Measurements from ENCODE around the gene GGACT.
"Not testable (repeated sequence)": the region's sequence is repeated elsewhere in the genome, so short reads cannot be mapped to it uniquely, and the experiment has no call there.

GGACT gene

DNA sequence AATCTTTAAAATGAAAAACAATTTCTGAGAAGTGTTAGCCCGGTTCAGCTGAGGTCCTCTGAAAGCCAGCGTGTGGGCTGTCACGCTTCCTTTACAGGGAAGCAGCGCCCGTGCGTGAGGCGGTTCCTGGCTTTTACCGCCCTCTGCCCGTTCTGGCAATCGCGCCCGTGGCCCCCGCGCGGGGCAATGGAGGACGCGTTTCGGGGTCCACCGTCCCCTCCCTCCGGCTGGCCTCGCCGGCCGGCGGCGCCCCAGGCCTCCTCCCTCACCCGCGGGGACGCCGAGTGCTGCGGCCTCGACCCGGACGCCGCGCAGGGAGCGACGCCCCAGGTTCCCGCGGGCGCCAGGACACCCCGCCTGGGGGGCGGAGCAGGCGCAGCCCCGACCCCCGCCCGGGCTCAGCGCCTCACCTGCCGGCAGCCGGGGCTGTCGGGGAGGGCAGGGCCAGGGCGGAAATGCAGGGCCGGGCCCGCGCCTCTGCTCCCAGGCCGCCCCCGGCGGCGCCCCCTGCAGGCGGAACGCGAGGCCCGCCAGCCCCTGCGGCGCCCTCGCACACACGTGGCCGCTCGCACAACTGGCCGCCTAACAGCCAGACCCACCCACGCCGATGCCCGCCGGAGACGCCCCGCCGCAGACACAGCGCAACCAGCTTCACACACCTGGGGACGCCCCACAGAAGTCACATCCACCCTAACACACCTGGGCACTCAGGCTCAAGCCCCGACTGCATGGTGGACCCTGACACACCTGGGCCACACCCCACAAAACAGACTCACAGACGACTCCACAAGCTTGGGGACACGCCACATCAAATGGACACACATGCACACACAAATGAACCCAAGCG is at the start of gene GGACT:
GGACT (minus strand) TSS at position 459 of the 847 bp plus-strand sequence. CDS start 56,198 bp downstream, outside the sequence.
- Mint-ChIP-seq H3K27me3 (no peaks in the 10 kb centered on the region), H3K9me3 (no peaks in the 10 kb centered on the region), H3K36me3 (ENCODE audit: insufficient read depth) (no peaks in the 10 kb centered on the region), H3K27ac (ENCODE audit: low read depth) (peak within 1 kb of the TSS; percentile 95), H3K4me3 (peak within 1 kb of the TSS; percentile 87), H3K4me1 (peaks cover 24% of the 10 kb centered on the region)
- ATAC-seq (replicated peaks; ENCODE audit: extremely low read depth, poor library complexity, severe bottlenecking) = peak; percentile 93
- DNase-seq (ENCODE audit: low spot score in 2 of 2) = peak; percentile 64 to 77

GRCh38 chr13:100637796-100638195 is 49.2 kb upstream of the GGACT start:
- ATAC-seq (replicated peaks; ENCODE audit: extremely low read depth, poor library complexity, severe bottlenecking) (no peak), DNase-seq (ENCODE audit: low spot score in 2 of 2) (no peak)
- peaks cover 23% of the 10 kb centered on the region for H3K36me3 Mint-ChIP-seq (ENCODE audit: insufficient read depth)
- no peaks in the 10 kb centered on the region for H3K27me3 Mint-ChIP-seq
- no peaks in the 10 kb centered on the region for H3K9me3 Mint-ChIP-seq
- H3K4me1 Mint-ChIP-seq = no peaks in the 10 kb centered on the region
- no peak overlapping the region for H3K27ac Mint-ChIP-seq (ENCODE audit: low read depth)
- H3K4me3 Mint-ChIP-seq = no peak overlapping the region

- Mint-ChIP-seq H3K4me3 (no peak overlapping the region), H3K36me3 (ENCODE audit: insufficient read depth) (peaks cover 23% of the 10 kb centered on the region), H3K9me3 (no peaks in the 10 kb centered on the region), H3K27me3 (no peaks in the 10 kb centered on the region), H3K27ac (ENCODE audit: low read depth) (no peak overlapping the region), H3K4me1 (no peaks in the 10 kb centered on the region)
- ATAC-seq (replicated peaks; ENCODE audit: extremely low read depth, poor library complexity, severe bottlenecking) (no peak), DNase-seq (ENCODE audit: low spot score in 2 of 2) (no peak)
Measured at GRCh38 chr13:100637380-100637779, 48.8 kb upstream of the GGACT start.

DNA sequence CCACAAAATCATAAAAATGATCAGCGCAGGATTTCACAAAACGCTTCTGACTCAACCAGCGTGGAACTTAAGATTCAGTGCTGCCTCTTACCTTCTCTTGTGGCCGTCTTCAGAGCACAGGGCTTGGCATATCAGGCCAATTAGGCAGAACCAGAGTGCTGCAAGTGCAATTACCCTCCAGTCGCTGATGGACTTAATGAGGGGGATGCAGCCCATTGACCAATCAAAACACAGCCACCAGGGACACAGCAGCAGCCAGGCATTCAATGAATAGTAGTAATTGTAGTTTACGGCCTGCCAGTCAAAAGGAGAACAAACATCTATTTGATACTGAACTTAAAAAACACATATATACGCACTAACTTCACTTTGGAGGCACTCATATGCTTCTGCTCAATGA is 47.9 kb upstream of the GGACT start:
- no peaks in the 10 kb centered on the region for H3K9me3 Mint-ChIP-seq
- peaks cover 19% of the 10 kb centered on the region for H3K36me3 Mint-ChIP-seq (ENCODE audit: insufficient read depth)
- DNase-seq (ENCODE audit: low spot score in 2 of 2) (no peak), ATAC-seq (replicated peaks; ENCODE audit: extremely low read depth, poor library complexity, severe bottlenecking) (no peak)
- no peaks in the 10 kb centered on the region for H3K4me1 Mint-ChIP-seq
- H3K27ac Mint-ChIP-seq (ENCODE audit: low read depth) = no peak overlapping the region
- H3K27me3 Mint-ChIP-seq = no peaks in the 10 kb centered on the region
- no peak overlapping the region for H3K4me3 Mint-ChIP-seq

DNA sequence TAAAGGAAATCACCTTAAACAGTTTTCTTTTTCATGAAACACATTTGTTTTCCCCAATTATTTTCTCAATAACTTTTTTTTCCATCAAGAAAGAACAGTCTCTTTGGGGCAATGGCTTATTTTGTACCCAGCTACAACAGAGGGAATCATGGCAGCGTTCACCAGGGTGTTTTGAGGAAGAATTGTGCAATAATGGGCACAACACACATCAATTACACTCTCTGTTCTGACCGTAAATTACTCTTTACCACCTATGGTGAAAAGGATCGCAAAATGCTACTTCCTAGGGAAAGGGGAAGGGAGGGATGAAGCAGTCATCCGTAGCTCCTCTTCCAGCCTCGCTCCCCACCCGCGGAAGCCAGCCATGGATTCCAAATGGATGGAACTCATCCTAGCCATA is 47.4 kb upstream of the GGACT start:
- Mint-ChIP-seq H3K4me1 (no peaks in the 10 kb centered on the region), H3K36me3 (ENCODE audit: insufficient read depth) (peaks cover 16% of the 10 kb centered on the region), H3K9me3 (no peaks in the 10 kb centered on the region), H3K4me3 (no peak overlapping the region), H3K27ac (ENCODE audit: low read depth) (no peak overlapping the region), H3K27me3 (no peaks in the 10 kb centered on the region)
- DNase-seq (ENCODE audit: low spot score in 2 of 2) = no peak
- ATAC-seq (replicated peaks; ENCODE audit: extremely low read depth, poor library complexity, severe bottlenecking) = no peak

DNA sequence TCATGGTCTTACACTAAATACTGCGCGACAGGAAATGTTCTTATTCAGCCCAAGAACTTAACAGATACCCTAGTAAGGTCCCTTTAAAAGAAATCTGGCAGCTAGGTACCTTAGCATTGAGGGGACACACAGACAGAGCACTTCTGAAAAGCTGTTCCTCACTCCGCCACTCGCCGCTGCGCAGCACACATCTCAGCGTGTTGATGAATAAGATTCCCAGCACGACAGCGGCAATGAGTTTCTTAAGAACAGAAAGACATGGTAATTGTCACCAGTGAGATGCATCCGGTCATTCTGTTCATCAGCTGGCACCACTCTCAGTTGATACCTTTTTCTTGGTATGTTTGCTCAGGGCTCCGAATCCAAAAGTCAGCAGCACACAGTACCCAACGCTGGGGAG is 46.1 kb upstream of the GGACT start:
- Mint-ChIP-seq H3K27ac (ENCODE audit: low read depth) (no peak overlapping the region), H3K36me3 (ENCODE audit: insufficient read depth) (peaks cover 16% of the 10 kb centered on the region), H3K4me3 (no peak overlapping the region), H3K27me3 (no peaks in the 10 kb centered on the region), H3K4me1 (no peaks in the 10 kb centered on the region), H3K9me3 (no peaks in the 10 kb centered on the region)
- no peak for DNase-seq (ENCODE audit: low spot score in 2 of 2)
- ATAC-seq (replicated peaks; ENCODE audit: extremely low read depth, poor library complexity, severe bottlenecking) = no peak

- Mint-ChIP-seq H3K4me3 (no peak overlapping the region), H3K27ac (ENCODE audit: low read depth) (peak overlapping the region; percentile 22), H3K36me3 (ENCODE audit: insufficient read depth) (peaks cover 20% of the 10 kb centered on the region), H3K4me1 (no peaks in the 10 kb centered on the region), H3K9me3 (no peaks in the 10 kb centered on the region), H3K27me3 (no peaks in the 10 kb centered on the region)
- ATAC-seq (replicated peaks; ENCODE audit: extremely low read depth, poor library complexity, severe bottlenecking) (no peak), DNase-seq (ENCODE audit: low spot score in 2 of 2) (no peak)
Measured at GRCh38 chr13:100633461-100633860, 44.9 kb upstream of the GGACT start.

DNA sequence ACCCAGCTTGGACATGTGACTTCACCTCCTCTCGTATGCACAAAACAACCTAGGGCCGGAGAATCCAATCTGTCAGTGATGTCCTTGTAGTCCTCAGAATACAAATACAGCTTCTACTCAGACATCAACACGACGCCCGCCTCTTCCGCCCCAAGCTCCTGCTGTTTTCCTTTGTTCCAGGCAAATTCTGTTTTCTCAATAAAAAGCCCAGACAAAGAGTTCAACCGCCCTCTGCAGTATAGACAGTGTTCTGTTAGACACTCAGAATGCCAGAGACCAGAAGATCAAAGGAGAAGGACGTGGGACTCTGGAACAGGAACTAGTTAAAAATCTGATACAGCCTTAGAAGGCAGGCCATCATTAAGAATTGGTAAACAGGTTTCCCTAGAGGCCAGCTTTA is 42.0 kb upstream of the GGACT start:
- no peak for ATAC-seq (replicated peaks; ENCODE audit: extremely low read depth, poor library complexity, severe bottlenecking)
- peaks cover 23% of the 10 kb centered on the region for H3K36me3 Mint-ChIP-seq (ENCODE audit: insufficient read depth)
- H3K4me1 Mint-ChIP-seq = no peaks in the 10 kb centered on the region
- no peak overlapping the region for H3K27ac Mint-ChIP-seq (ENCODE audit: low read depth)
- H3K27me3 Mint-ChIP-seq = no peaks in the 10 kb centered on the region
- no peak overlapping the region for H3K4me3 Mint-ChIP-seq
- DNase-seq (ENCODE audit: low spot score in 2 of 2) = no peak
- H3K9me3 Mint-ChIP-seq = no peaks in the 10 kb centered on the region

DNA sequence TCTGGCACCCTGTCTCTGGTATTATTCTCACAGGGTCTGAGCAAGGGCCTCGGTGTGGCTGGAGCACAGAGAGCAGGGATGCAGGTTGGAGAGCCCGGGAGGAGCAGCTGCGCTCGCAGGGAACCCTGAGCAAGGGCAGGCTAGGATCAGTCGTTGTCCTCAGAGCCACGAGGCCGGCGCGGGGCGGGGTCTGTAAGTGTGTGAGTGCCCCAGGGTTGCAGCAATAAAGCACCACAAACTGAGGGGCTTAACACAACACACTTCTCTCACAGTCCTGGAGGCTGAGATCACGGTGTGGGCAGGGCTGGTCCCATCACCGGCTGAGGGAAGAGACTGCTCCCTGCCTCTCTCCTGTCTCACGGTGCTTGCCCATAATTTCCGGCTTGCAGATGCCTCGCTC is 38.5 kb upstream of the GGACT start:
- Mint-ChIP-seq H3K27ac (ENCODE audit: low read depth) (no peak overlapping the region), H3K4me1 (no peaks in the 10 kb centered on the region), H3K27me3 (no peaks in the 10 kb centered on the region), H3K36me3 (ENCODE audit: insufficient read depth) (peaks cover 27% of the 10 kb centered on the region), H3K9me3 (no peaks in the 10 kb centered on the region), H3K4me3 (no peak overlapping the region)
- ATAC-seq (replicated peaks; ENCODE audit: extremely low read depth, poor library complexity, severe bottlenecking) = no peak
- DNase-seq (ENCODE audit: low spot score in 2 of 2) = no peak

- no peak for DNase-seq (ENCODE audit: low spot score in 2 of 2)
Measured at GRCh38 chr13:100625447-100625846, 36.9 kb upstream of the GGACT start.

DNA sequence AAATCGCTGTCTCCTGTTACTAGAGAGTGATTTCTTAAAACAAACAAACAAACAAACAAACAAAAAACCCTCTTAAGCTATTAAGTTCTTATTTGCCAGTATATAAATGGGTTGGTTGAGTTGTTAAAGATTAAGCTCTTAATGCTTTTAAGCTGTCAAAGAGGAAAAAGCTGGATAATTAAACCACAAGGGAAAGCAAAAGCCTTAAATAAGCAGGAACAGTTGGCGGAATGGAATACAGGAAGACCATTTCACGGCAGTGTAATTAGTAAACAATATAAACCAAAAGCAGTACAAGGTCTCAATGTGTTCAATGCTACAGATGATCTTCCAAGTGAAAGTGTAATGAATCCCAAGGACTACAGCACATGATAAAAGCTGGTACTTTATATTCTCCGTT is 32.2 kb upstream of the GGACT start:
- H3K27me3 Mint-ChIP-seq = no peaks in the 10 kb centered on the region
- ATAC-seq (replicated peaks; ENCODE audit: extremely low read depth, poor library complexity, severe bottlenecking) = no peak

More at GRCh38 chr13:100625447-100625846, 36.9 kb upstream of the GGACT start:
- peaks cover 25% of the 10 kb centered on the region for H3K36me3 Mint-ChIP-seq (ENCODE audit: insufficient read depth)
- no peak overlapping the region for H3K4me3 Mint-ChIP-seq
- no peak overlapping the region for H3K27ac Mint-ChIP-seq (ENCODE audit: low read depth)
- H3K27me3 Mint-ChIP-seq = no peaks in the 10 kb centered on the region
- H3K9me3 Mint-ChIP-seq = no peaks in the 10 kb centered on the region
- H3K4me1 Mint-ChIP-seq = peaks cover 4% of the 10 kb centered on the region
- no peak for ATAC-seq (replicated peaks; ENCODE audit: extremely low read depth, poor library complexity, severe bottlenecking)

DNA sequence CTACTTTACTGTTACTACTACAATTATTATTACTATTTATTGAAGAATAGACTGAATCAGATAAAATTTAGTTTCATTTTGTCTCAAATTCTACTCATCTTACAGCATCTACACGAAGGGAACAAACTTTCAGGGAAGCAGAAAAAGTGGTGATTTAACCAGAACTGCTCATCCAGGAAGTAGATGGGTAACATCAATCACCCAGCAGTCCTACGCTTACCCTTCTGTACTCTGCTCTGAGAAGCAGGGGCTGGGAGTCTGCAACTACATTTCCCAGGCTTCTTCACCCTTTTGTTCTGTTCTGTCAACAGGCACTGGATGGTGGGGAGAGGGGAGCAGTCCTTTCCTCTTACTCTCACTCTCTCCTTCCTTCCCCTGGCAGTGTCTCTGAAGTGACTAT is 31.4 kb upstream of the GGACT start:
- no peak for ATAC-seq (replicated peaks; ENCODE audit: extremely low read depth, poor library complexity, severe bottlenecking)
- Mint-ChIP-seq H3K4me3 (no peak overlapping the region), H3K27ac (ENCODE audit: low read depth) (no peak overlapping the region)

More for the DNA sequence above, 32.2 kb upstream of the GGACT start:
- H3K4me3 Mint-ChIP-seq = no peak overlapping the region
- H3K4me1 Mint-ChIP-seq = peaks cover 8% of the 10 kb centered on the region
- no peaks in the 10 kb centered on the region for H3K9me3 Mint-ChIP-seq
- DNase-seq (ENCODE audit: low spot score in 2 of 2) = no peak
- H3K36me3 Mint-ChIP-seq (ENCODE audit: insufficient read depth) = peaks cover 15% of the 10 kb centered on the region
- H3K27ac Mint-ChIP-seq (ENCODE audit: low read depth) = no peak overlapping the region

GRCh38 chr13:100618897-100619296 is 30.3 kb upstream of the GGACT start:
- H3K27me3 Mint-ChIP-seq; H3K27ac Mint-ChIP-seq (ENCODE audit: low read depth): not testable (repeated sequence)

More for the DNA sequence above, 31.4 kb upstream of the GGACT start:
- peaks cover 8% of the 10 kb centered on the region for H3K4me1 Mint-ChIP-seq
- H3K27me3 Mint-ChIP-seq = no peaks in the 10 kb centered on the region
- peaks cover 10% of the 10 kb centered on the region for H3K36me3 Mint-ChIP-seq (ENCODE audit: insufficient read depth)
- H3K9me3 Mint-ChIP-seq = no peaks in the 10 kb centered on the region
- DNase-seq (ENCODE audit: low spot score in 2 of 2) = no peak

More at GRCh38 chr13:100618897-100619296, 30.3 kb upstream of the GGACT start:
- not testable (repeated sequence) for ATAC-seq (replicated peaks; ENCODE audit: extremely low read depth, poor library complexity, severe bottlenecking); H3K4me3 Mint-ChIP-seq; H3K36me3 Mint-ChIP-seq (ENCODE audit: insufficient read depth); DNase-seq (ENCODE audit: low spot score in 2 of 2); H3K4me1 Mint-ChIP-seq; H3K9me3 Mint-ChIP-seq

All from central memory CD8-positive, alpha-beta T cell (primary cell).